HL-60/S4 treated with phorbol 12-myristate 13-acetate at 8.2 ng/mL for 4 days and 3 days (cell line): Measurements from ENCODE around the gene TRIM72.
"Not testable (repeated sequence)": the region's sequence is repeated elsewhere in the genome, so short reads cannot be mapped to it uniquely, and the experiment has no call there.

ENCODE experiments used
- in situ Hi-C: fragments of 300-500 bp; cut with MboI; formaldehyde crosslinking; loops from 2 replicates; pipeline ENCODE4 v1.15.0; 2022; ENCODE audit warnings: low sequenced_read_pairs

The TRIM72 gene, protein sequence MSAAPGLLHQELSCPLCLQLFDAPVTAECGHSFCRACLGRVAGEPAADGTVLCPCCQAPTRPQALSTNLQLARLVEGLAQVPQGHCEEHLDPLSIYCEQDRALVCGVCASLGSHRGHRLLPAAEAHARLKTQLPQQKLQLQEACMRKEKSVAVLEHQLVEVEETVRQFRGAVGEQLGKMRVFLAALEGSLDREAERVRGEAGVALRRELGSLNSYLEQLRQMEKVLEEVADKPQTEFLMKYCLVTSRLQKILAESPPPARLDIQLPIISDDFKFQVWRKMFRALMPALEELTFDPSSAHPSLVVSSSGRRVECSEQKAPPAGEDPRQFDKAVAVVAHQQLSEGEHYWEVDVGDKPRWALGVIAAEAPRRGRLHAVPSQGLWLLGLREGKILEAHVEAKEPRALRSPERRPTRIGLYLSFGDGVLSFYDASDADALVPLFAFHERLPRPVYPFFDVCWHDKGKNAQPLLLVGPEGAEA

DNA sequence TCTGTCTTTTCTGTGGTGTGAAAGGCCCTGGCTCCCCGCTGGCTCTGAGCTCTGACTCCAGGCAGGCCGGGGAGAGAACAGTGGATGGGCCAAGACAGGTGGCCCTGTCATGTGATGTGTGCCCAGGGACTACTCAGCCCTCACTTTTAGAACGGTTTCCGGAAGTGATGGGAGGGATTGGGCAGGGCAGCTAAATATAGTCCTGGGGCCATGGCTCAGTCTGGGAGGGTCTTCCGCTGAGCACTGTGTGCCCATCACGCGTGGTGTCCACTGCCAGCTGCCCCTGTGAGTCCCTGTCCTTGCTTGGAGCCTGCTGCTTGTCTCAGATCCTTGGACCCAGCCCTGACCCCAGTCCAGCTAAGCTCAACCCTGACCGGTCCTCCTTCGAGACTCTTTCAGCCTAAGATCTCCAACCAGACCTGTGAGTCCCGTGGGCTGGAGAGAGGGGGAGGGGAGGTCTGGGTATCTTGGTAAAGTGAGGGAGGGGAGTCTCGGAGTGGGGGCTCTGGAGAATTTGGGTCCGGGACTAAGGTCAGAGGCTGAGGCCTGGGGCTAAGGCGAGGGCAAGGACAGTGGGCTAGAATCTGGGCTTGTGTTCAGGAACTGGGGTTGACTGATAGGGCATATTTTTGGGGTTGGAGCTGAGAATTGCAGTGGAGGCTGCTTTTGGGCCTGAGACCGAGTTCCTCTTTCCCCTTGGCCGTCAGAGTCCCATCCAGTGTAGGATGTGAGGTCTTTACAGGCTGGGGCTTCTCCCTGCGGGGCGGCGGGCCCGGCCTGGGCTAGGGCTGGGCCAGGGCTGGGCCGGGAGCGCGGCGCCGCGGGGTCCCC lies at the start of gene TRIM72:
TRIM72 (plus strand) TSS at position 243 of the 831 bp plus-strand sequence. CDS start 620 bp downstream, outside the sequence.
- in situ Hi-C loops = no loop called here

DNA sequence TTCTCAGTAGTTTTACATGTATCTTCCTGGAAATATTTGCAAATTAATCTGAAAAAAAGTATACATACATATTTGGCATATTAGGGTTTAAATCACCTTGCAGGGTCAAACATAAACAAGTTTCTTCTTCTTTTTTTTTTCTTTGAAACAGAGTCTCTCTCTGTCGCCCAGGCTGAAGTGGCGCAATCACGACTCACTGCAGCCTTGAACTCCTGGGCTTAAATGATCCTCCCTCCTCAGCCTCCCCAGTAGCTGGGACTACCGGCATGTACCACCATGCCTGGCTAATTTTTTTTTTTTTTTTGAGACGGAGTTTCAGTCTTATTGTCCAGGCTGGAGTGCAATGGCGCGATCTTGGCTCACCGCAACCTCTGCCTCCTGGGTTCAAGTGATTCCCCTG lies 46.6 kb upstream of the TRIM72 start:
- in situ Hi-C loops = no loop called here

DNA sequence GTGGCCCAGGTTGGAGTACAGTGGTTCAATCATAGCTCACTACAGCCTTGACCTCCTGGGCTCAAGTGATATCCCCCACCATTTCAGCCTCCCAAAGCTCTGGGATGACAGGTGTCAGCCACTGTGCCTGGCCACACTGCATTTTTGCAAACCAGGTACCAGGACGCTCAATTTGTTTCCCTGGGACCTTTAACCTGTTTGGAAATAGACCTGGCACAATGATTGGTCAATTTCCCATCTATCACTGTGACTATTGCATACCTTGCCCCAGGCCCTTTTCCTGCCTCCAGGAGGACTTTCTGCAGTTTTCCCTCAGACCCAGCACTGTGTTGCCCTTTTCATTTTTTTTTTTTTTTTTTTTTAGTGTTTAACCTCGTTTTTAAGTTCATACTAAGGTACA lies 45.1 kb upstream of the TRIM72 start:
- in situ Hi-C loops = no loop called here

DNA sequence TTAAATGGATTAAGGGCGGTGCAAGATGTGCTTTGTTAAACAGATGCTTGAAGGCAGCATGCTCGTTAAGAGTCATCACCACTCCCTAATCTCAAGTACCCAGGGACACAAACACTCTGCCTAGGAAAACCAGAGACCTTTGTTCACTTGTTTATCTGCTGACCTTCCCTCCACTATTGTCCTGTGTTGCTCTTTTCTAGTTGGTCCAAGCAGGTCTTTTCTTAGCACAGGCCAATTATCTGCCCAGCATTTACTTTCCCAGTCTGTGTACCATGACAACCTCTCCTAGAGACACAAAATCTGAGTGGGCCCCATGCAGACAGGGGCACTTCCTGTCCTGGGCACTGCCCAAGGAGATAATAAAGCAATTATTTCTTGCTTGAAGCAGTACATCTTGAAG lies 43.9 kb upstream of the TRIM72 start:
- in situ Hi-C loops = not testable (repeated sequence)

DNA sequence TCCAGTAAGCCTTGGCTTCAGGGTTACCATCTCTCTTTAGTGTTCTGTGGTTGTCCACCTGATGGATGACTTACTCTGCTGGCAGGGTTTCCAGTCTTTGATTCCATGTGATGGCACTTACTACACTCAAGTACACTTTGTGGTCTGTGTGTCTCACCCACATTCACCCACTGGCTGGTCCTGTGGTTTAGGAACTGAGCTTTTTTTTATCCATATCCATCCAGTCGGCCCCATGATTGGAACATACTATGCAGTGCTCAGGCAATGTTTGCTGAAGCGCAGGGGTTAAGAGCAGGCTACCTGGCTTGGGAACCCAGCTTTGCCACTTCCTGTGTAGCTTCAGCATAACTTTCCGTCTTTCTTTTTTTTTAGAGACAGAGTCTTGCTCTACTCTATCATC lies 36.8 kb upstream of the TRIM72 start:
- in situ Hi-C loops = no loop called here

DNA sequence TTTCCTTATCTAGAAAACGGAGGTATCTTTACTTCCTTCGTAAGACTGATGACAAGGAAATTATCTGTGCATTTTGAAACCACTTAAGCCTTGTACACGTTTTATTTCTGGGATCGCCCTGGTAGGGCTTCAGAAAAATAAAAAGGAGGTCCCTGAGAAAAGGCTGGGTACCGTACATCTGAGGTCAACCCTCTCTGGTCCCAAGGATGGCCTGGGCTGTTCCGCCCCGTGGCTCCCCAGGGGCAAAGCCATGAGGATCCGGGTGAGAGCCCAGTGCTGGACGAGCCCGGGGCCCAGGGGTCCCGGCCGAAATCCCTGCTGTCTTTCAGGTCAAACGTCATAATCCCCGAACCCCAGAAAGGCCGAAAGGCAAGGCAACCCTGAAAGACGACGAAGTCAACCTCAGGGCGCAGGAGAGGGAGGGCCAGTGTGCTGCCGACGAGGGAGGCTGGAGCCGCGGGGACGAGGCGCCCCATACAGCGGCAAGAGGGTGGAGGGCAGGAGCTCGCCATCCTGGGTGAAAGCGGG lies 34.6 kb upstream of the TRIM72 start:
- in situ Hi-C loops = no loop called here

DNA sequence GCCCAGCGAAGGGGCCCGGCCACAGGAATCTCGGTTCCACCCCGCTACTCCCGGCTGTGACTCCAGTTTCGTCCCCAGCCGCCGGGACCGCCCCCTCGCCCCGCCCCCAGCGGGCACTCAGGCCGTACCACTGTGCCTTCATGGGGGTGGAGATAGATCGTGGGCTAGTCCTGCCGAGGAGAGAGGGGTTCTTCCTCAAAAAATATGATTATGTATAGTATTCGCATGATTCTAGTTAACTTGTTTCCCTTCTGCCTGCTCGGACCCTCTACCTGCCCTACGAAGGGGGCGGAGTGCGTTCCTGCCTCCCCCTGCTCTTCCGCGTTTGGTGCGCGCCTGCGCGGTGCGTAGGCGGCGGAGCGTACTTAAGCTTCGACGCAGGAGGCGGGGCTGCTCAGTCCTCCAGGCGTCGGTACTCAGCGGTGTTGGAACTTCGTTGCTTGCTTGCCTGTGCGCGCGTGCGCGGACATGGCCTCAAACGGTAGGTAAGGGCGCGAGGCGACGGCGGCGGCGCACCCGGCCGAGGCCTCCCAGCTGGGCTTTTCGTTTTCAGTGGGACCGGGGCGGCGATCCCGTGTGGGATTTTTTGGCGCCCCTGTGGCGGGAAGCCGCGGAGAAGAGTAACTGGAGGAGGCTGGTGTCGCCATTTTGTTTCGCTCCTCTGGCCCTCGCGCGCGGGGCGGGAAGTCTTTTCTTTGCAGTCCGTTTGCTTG lies 34.0 kb upstream of the TRIM72 start, which contains the start of gene FUS:
FUS (plus strand) TSS at position 393 of the 713 bp plus-strand sequence; CDS start at position 469, 76 bp downstream.
- in situ Hi-C loops = no loop called here

DNA sequence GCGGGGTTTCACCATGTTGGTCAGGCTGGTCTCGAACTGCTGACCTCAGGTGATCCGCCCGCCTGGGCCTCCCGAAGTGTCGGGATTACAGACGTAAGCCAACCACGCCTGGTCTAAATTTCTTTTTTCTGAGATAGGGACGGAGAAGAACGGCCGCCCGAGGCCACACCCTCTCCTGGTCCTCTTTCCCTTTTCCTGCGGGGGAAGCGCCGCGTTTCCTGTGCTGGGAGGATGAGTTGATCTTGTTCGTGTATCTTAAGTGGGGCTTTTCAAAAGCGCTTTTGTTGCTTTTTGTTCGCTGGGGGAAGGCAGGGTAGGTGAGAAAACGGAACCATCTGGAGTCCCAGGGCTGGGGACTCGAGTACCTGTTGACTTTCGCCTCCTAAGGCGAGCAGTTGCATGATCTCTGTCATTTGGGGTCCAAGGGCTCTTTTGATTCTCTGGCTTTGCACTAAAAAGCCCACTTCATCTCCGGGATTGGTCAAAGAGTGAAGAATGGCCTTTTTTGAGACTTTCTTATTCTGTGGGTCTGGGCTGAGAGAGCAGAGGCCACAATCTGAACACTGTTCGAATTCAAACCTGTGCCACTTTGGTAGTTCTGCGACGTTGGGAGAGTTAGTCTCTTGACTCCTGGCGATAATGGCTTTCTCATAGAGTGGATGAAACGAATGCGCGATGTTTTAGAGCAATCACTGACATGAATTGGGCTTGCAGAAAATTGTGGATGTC lies 32.7 kb upstream of the TRIM72 start:
- in situ Hi-C loops = no loop called here

DNA sequence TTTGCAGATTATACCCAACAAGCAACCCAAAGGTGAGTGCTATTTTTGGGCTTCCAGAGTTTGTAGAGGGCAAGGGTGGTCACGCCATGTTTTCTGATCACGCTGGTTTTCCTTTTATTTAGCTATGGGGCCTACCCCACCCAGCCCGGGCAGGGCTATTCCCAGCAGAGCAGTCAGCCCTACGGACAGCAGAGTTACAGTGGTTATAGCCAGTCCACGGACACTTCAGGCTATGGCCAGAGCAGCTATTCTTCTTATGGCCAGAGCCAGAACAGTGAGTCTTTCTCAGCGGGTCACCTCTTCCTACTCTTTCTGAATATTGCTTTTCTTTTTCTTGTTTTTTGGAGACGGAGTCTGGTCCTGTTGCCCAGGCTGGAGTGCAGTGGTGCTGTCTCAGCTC lies 31.5 kb upstream of the TRIM72 start:
- in situ Hi-C loops = no loop called here

DNA sequence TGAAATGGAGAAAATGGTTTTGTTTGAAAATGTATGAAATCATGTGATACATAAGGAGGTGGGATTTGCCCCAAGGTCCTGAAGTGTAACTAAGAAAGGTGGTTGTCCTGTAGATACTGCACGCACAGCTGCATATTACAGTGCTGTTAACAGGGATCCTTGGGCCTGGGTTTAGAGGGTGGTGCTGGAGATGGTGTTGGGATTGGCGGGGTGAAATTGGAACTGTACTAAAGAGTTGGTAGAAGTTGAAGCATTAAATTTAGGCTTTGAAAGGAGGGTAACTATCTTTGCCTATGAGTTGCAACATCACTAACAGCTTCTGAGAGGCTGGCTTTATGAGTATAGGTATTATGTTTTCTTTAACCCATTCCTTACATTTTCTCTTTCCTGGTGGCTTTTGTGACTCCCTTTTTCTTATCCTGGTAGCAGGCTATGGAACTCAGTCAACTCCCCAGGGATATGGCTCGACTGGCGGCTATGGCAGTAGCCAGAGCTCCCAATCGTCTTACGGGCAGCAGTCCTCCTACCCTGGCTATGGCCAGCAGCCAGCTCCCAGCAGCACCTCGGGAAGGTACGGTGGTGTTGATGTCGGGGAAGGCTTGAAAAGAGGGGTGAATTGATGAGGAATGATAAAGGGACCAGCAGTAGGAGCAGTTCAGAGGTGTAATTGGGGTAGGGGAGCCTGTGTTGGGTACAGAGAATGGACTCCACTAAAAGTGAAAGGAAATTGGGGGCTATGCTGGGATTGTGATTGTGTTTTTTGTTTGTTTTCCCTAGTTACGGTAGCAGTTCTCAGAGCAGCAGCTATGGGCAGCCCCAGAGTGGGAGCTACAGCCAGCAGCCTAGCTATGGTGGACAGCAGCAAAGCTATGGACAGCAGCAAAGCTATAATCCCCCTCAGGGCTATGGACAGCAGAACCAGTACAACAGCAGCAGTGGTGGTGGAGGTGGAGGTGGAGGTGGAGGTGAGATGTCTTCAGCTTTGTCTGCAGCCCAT lies 30.2 kb upstream of the TRIM72 start:
- in situ Hi-C loops = no loop called here

DNA sequence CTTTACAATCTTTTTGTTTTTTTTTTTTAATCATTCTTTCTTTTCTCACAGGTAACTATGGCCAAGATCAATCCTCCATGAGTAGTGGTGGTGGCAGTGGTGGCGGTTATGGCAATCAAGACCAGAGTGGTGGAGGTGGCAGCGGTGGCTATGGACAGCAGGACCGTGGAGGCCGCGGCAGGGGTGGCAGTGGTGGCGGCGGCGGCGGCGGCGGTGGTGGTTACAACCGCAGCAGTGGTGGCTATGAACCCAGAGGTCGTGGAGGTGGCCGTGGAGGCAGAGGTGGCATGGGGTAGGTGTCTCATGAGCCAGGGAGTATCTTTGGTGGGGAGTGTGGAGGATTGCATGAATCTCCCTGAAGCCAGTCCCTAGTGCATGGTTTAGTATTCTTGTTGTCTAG lies 29.0 kb upstream of the TRIM72 start:
- in situ Hi-C loops = no loop called here

DNA sequence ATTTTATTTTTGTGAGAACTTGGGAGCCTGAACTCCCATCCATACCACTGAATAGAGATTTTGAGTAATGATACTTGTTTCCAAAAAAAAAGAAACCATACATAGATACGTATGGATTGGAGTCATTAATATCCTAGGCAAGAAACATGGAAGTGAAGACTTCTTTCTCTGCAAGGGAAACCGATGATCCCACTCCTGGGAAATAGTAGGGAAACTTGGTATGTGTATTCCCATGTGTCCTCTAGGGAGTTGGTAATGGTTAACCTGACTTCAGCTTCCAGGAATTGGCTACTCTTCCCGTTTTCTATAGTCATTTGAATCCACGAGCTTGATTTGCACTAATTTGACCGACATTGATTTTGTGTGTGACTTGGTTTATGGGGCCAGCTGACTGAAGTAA lies 28.6 kb upstream of the TRIM72 start:
- in situ Hi-C loops = no loop called here

DNA sequence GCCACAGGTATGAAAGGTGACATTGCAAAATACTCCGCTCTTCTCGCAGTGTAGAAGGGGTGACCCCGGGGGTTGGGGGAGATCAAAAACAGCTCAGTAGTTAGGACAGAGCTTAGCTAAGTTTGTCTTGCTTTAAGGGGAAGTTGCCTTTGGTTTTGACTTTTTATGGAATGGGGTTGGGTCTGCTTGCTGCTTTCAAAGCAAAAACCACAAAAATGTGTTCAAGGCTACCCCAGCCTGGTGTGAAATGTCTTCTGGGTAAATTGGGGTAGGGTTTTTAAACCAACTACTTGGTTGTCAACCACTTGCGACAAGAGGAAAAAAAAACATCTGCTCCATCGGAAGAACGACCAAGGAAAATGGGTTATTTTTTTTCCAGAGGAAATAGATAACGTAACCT lies 27.7 kb upstream of the TRIM72 start:
- in situ Hi-C loops = no loop called here

DNA sequence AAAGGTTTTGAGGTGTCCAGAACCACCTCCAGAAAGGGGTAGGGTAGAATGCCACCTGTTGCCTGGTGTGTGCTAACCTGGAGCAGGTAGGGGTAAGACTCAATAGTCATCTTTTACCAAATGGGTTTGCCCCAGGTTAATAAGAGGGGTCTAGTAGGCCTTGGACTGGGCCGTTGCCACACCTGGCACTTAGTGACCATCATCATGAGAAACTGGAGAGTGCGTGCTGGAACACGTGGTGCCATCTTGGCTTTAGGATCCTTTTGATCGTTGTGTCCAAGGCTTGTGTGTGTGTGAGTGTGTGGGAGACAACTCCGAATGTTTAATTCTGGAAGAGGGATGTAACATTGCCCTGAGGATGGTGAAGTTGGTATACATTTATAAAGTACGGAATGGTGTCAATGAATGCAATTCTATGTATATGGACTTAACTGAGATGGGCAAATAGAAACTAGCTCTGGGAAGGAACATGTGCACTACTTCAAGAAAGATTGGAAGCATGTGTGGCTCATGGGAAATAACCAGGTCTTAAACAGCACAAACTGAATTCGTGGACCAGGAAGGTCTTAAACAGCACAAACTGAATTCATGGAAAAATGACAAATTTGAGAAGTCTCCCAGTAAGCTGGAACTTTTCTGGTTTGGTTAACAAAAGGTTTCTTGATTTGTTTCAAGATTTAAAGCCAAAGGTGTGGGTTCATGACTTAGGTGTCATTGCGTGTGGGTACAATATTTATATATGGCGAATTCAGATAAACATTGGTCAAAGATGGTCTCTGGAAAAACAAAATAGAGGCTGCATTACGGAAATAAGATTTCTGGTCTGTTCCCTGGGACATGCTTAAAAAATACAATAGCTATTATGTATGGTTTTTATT lies 26.8 kb upstream of the TRIM72 start:
- in situ Hi-C loops = no loop called here

DNA sequence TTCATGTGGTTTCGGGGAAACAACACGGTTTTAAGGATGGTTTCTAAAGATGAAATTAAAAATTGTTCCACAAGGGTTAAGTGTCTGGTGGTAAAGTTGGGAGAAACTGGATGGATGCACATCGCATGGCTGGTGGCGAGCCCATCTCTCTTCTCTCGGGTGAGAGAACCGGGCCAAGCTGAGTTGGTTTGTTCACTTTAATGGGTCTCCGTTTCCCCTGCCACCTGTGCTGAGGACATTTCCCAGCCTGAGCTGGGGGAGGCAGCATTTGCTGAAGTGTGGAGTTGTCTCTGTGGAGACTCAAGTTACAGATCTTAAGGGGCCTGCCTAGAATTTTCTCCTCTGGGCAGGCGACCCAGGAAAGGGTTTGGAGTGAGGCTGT lies 26.1 kb upstream of the TRIM72 start:
- in situ Hi-C loops = no loop called here

DNA sequence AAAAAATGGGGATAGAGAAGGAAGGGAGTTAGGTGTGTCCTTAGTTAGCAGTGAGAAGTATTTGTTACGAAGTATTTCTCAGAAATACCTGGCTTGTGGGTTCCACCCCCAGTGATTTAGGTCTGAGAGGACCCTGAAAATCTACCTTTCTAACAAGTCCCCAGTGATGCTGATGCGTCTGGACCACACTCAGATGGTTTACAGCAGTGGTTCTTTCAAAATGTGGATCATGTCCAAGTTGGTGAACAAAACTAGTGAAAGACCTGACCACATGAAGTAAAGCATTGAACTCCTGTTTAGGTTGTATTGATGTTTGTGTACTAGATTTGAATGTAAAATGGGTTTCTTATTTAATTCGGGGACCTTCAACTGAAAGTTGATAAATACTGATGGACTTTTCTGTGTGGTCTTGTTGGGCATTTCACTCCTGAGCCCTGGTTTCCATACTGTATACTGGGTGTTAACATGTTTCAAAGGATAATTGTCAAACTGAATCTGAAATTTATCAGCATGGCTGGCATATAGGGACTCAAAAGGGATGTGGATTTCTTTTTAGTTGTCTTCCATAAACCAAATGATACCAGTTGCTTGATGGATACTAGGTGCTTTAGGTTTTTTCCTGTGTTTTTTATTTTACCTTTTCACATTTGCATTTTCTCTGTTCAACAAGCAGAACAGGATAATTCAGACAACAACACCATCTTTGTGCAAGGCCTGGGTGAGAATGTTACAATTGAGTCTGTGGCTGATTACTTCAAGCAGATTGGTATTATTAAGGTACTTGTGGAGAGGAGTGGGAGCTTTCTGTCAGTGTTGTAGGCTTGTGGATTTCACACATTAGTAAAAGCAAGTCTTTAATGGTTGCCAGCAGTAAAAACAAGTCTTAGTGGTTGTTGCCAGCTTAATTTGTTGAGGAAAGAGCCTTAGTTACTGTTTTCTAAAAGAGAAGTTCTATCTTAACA lies 25.2 kb upstream of the TRIM72 start:
- in situ Hi-C loops = no loop called here

DNA sequence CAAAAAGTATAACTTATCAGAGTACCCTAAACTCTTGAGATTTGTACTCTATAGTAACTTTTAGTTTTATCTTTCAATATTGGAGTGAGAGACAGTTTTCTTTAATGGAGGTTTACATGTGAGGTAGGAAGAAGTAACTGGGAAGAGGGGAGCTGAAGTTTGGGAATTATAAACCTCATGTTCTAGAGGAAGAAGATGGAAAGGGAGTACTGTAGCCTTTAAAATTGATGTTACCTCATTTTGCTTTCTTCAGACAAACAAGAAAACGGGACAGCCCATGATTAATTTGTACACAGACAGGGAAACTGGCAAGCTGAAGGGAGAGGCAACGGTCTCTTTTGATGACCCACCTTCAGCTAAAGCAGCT lies 24.5 kb upstream of the TRIM72 start:
- in situ Hi-C loops = no loop called here
